NCI-H526 (cell line): Measurements from ENCODE around the gene NLN.
"Not testable (repeated sequence)": the region's sequence is repeated elsewhere in the genome, so short reads cannot be mapped to it uniquely, and the experiment has no call there.

Experiments
- DNase-seq, 2 experiments: peaks; one replicate each; lab custom pipeline; 2025; lab: John Stamatoyannopoulos, UW

NLN gene

GRCh38 chr5:65832603-65833228 is 110.7 kb downstream of the NLN start:
- no peak for DNase-seq

GRCh38 chr5:65833780-65834179 is 111.8 kb downstream of the NLN start:
- no peak for DNase-seq

- no peak for DNase-seq
Measured at GRCh38 chr5:65834306-65834705, 112.3 kb downstream of the NLN start.

DNA sequence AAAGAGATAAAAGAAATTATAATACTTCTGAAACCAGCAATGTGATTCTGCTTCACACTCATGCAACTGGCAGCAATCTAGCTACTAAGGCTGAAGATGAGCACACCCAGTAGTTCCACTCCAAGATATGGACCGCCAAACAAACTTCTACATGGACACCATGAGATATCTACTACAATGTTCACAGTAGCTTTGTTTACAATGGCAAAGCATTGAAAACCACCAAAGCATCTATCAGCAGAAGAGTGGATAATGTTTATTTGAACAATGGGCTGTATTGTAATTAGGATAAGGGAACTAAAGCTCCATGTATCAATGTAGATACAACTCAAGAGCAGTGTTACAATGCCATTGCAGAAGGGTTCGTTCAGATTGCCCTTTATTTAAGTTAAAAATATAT is 113.2 kb downstream of the NLN start:
- no peak for DNase-seq

DNA sequence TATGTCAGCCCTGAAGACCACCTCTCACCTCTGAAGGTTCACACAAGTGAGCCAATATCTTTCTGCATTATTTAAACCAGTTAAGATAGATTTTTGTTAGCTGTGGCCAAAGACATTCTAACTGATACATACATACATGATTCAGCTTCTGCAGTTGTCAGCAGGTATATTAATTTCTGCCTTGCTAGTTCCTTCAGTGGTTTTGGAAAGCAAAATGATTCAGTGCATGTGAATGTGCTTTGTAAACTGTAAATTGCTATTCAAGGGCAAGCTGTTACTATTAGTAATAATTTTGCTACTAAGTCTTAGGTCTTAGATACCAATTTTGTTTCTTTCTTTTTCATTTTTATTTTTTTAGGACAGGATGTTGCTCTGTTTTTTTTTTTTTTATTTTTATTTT is 115.1 kb downstream of the NLN start:
- DNase-seq = no peak

GRCh38 chr5:65839170-65839569 is 117.2 kb downstream of the NLN start:
- DNase-seq = not testable (repeated sequence)

GRCh38 chr5:65840071-65840470 is 118.1 kb downstream of the NLN start:
- DNase-seq = no peak

DNA sequence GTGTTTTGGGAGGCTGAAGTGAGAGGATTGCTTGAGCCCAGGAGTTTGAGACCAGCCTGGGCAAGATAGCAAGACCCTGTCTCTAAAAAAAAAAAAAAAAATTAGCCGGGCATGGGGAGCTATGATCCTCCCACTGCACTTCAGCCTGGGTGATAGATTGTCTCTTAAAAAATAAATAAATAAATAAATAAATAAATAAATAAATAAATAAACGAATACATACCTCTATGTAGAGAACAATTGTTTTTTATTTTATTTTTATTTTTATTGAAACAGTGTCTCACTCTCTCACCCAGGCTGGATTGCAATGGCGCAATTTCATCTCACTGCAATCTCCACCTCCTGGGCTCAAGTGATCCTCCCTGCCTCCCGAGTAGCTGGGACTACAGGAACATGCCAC is 122.8 kb downstream of the NLN start:
- not testable (repeated sequence) for DNase-seq

DNA sequence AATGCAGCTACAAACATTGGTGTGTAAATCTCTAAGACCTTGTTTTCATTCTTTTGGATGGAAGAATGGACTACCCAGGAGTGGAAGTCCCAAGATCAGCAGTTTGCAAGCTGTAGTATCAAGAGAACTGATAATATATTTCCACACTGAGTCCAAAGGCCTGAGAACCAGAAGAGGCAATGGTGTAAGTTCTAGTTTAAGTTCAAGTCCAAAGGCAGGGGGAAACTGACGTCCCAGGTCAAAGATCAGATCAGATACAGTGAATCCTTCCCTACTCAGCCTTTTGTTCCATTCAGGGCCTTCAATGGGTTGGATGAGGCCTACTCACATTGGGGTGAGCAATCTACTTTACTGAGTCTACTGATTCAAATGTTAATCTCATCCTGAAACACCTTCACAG is 124.1 kb downstream of the NLN start:
- no peak for DNase-seq

- DNase-seq = not testable (repeated sequence)
Measured at GRCh38 chr5:65847019-65847418, 125.0 kb downstream of the NLN start.

DNA sequence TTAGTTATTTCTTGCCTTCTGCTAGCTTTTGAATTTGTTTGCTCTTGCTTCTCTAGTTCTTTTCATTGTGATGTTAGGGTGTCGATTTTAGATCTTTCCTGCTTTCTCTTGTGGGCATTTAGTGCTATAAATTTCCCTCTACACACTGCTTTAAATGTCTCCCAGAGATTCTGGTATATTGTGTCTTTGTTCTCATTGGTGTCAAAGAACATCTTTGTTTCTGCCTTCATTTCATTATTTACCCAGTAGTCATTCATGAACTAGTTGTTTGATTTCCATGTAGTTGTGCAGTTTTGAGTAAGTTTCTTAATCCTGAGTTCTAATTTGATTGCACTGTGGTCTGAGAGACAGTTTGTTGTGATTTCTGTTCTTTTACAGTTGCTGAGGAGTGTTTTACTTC is 127.9 kb downstream of the NLN start:
- DNase-seq = not testable (repeated sequence)

GRCh38 chr5:65854925-65855324 is 132.9 kb downstream of the NLN start:
- no peak for DNase-seq

GRCh38 chr5:65855766-65856315 is 133.8 kb downstream of the NLN start:
- DNase-seq = no peak

- DNase-seq = no peak
Measured at GRCh38 chr5:65856520-65856919, 134.5 kb downstream of the NLN start.

DNA sequence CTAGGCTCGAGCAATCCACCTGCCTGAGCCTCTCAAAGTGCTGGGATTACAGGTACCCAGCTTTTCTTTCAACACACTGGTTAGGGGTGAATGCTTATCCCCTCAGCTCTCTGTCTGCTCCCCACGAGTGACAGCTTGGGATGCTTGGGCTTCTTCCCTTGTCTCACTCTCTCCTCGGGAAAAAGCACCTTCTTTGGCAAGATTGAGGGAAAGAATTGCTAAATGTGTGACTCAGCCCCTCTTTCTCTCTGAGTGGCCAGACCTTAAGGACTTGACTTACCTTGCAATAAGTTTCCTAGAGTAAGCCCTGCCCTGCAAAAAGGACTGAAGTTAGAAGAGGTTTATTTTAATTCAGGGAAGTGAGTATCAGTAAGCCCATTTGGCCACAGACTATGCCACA is 136.3 kb downstream of the NLN start:
- DNase-seq = no peak

GRCh38 chr5:65861830-65862241 is 139.8 kb downstream of the NLN start:
- no peak for DNase-seq

GRCh38 chr5:65862384-65862783 is 140.4 kb downstream of the NLN start:
- no peak for DNase-seq

- DNase-seq = no peak
Measured at GRCh38 chr5:65863747-65864146, 141.7 kb downstream of the NLN start.

DNA sequence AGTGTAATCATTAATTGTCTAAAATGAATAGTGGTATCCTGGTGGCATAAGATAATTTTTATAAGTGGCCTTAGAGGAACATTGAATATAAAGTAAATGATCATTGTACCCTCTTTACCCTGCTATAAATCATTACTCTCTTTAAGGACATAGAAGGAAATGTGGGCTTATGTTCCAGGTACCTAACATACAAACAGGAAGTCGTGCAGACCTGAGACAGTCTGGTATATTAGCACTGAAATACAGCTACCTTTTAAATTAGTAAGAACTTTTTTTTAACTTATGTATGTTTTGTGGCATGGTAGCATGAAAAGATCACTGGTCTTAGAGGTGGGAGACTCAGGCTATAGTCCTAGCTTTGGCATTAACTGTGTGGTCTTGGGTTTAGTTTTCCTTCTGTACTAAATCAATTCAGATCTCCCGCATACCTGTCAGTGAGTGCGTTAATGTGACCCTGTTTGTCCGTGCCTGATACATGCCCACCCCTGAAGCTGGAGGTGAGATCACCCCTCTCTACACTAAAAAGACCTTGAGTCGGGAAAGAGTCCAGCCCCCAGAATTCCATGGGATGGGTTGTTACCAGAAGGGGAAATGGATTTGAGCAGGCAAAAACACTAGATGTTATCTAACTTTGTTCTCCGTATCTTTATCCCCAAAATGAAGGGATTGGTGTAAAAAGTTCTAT is 145.0 kb downstream of the NLN start:
- no peak for DNase-seq

GRCh38 chr5:65867542-65868195 is 145.7 kb downstream of the NLN start:
- no peak for DNase-seq

DNA sequence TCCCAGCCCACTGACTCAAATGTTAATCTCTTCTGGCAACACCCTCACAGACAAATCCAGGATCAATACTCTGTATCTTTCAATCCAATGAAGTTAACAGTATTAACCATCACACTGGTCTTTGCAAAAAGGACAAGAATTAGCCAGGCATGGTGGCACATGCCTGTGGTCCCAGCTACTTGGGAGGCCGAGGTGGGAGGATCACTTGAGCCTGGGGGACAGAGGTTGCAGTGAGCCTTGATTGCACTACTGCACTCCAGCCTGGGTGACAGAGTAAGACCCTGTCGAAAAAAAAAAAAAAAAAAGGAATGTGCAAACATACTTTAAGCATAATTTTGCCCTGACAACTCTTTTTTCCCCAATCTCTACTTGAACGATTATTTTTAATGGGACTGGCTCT is 146.5 kb downstream of the NLN start:
- no peak for DNase-seq

GRCh38 chr5:65871182-65871581 is 149.2 kb downstream of the NLN start:
- DNase-seq = no peak

DNA sequence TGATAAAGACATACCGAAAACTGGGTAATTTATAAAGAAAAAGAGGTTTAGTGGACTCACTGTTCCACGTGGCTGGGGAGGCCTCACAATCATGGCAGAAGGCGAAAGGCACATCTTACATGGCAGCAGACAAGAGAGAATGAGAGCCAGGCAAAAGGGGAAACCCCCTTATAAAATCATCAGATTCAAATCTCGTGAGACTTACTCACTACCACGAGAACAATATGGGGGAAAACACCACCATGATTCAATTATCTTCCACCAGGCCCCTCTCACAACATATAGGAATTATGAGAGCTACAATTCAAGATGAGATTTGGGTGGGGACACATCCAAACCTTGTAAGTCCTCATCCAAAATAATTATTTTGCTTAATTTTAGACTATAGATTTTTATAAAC is 149.8 kb downstream of the NLN start:
- not testable (repeated sequence) for DNase-seq
